Epithelial cell of esophagus (primary cell): ENCODE data around the gene HLA-DRA.

ENCODE experiments used
- DNase-seq: peaks from one replicate; pipeline ENCODE4 v3.0.0; 2010; ENCODE audit warnings: low read depth
- H3K4me3 ChIP-seq: 2 replicates; pipeline ENCODE4 v1.5.1; 2011; ENCODE audit warnings: mild to moderate bottlenecking, low read length, control low read depth
- CTCF ChIP-seq: IDR thresholded peaks from 2 replicates; pipeline ENCODE4 v1.5.1; 2011; ENCODE audit warnings: low read depth, mild to moderate bottlenecking, low read length, control low read depth, inconsistent platforms; ENCODE audit not compliant: insufficient read depth; ENCODE audit errors: missing control alignments

Gene HLA-DRA

DNA sequence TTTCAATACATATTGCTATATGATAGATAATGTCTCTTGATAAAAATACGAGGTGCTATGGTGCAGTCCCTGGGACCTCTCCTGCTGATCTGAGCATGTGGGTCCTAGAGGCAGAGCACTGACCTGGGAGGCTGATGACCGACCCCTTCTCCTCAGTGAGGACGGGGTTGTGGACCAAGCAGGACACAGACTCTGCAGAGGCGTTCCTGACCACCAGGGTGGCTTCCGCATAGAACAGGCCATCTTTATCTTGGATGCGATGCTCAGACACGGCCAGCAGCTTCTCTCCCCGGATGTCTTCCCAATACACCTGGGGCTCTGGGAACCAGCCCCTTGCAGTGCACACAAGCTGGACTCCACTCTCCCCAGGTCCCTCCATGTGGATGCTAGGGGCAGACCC lies 36.9 kb upstream of the HLA-DRA start:
- TF ChIP-seq CTCF: no peak
- no peak overlapping the region for H3K4me3 ChIP-seq

DNA sequence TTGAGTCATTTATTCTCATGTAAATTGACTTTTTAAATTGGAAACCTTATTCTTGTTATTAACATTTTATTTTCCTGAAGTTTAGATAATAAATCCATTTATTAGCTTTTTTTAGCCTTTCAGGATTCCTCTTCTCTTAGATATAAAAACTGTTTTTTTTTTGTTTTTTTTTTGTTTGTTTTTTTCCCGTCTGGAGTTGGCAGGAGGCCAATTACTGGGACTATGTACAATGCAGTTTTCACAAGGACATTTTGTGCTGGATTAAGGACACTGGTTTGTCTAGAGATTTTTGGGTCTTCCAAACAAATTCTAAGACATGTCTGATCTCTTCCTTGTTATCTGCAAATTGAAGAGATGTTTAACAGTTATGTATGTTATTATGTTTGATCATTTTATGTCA lies 34.0 kb upstream of the HLA-DRA start:
- DNase-seq: no peak
- no peak for TF ChIP-seq CTCF
- H3K4me3 ChIP-seq: no peak overlapping the region

More for the DNA sequence above, 36.9 kb upstream of the HLA-DRA start:
- no peak for DNase-seq

DNA sequence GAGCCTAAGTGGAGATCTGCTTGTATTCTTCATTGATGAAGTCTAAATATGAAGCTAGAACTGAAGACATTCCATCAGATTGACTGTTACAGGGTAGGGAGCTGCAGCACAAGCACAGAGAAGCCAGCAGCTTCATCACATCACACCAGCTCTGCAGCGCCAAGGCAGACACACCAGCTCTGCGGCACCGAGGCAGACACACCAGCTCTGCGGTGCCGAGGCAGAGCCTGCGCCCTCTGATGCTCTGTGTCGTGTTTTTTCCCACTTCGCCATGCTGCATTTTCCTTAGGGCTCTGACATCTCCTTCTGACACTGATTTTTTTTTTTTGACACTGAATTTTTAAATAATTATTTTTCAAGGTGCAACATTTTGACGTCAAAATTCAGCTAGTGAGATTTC lies 33.5 kb upstream of the HLA-DRA start:
- TF ChIP-seq CTCF: no peak
- DNase-seq: no peak
- no peak overlapping the region for H3K4me3 ChIP-seq

- no peak for DNase-seq
- no peak for TF ChIP-seq CTCF
- H3K4me3 ChIP-seq: no peak within 1 kb of the TSS
Measured at GRCh38 chr6:32406857-32407256, 32.8 kb upstream of the HLA-DRA start, which contains the start of gene BTNL2. TSS of gene BTNL2 (minus strand) at chr6:32407181. CDS start at chr6:32407123, 58 bp downstream.

DNA sequence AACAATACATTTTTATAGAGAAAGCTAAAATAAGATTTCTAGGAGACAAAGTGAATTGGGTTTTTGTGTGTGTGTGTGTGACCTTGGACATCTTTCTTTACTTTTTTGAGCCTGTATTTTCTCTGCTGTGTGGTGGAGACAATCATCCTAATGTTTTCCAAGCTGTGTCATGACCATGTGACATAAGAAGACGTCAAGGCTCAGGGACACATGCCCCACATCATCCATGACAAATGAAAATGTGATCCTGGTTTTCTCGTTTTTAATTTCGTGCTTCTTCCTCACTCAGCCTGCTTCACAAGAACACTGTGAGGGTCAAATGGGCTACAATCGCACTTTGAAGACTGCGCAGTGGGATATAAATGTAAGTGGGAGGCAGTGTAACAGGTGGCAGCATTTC lies 28.8 kb upstream of the HLA-DRA start:
- TF ChIP-seq CTCF: no peak
- H3K4me3 ChIP-seq: no peak overlapping the region
- DNase-seq: no peak

DNA sequence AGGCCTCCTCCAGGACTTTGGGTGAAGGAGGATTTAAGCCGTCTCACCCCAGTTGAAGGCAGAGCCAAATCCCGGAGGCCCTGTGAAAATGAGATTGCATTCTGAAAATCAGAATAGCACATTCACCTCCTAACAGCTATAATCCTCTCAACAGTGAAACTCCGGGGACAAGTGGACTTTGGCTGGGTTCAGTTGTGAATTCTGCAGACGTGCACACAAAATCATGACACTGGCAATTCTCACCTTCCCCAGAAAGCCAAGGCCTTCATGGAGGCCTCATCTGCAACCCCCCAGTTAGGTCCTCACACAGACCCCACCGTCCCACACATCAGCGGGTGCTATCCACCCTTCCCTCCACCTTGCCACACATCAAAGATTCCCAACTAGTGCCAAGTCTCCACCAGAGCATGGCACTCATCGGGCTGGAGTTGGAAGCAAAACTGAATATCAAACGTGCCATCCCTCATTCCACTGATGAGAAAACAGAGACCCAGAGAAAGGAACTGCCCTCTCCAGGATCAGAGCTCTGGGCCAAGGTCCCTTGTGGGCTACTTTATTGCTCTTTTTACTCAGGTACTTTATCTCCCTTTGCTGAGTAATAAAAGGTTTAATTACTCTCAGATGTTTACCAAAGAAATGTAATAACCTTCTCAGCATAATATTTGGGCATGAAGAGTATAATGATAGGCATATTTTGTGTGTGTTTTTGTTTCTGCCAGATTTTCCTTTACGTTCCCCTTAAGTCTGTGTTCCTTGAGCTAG lies 27.9 kb upstream of the HLA-DRA start:
- H3K4me3 ChIP-seq: no peak overlapping the region
- no peak for DNase-seq
- TF ChIP-seq CTCF: no peak
